Transverse colon (tissue), 4 donors: Measurements from ENCODE around the gene ATP6V0C. TPM values are rescaled to one million over a fixed set of nuclear protein-coding genes. Genes with fewer than 3 reads are reported as not detected.

Experiments
- DNase-seq: peaks from one replicate; pipeline ENCODE4 v3.0.0-alpha.2; 2019
- H3K27ac ChIP-seq, 4 donors: fragments of 200-600 bp; sonication (generic); 2 replicates each; pipeline ENCODE4 v1.5.1; 2016 to 2018; ENCODE audit warnings: inconsistent platforms in 4 of 4
- H3K27me3 ChIP-seq: fragments of 200-600 bp; sonication (generic); 2 replicates; pipeline ENCODE4 v1.5.1; 2017; ENCODE audit warnings: inconsistent platforms
- H3K36me3 ChIP-seq, 4 donors: fragments of 200-600 bp; sonication (generic); 2 replicates each; pipeline ENCODE4 v1.5.1; 2017 to 2019; ENCODE audit warnings: inconsistent platforms in 4 of 4
- H3K4me1 ChIP-seq, 4 donors: fragments of 200-600 bp; sonication (generic); 2 replicates each; pipeline ENCODE4 v1.5.1; 2017 to 2020; ENCODE audit warnings: inconsistent platforms in 4 of 4
- H3K4me3 ChIP-seq, 4 donors: fragments of 200-600 bp; sonication (generic); 1 replicate in 1 of 4; 2 replicates in 3 of 4; pipeline versions ENCODE4 v1.5.1 to v1.6.1; 2017 to 2019; ENCODE audit warnings: inconsistent platforms in 4 of 4
- H3K9me3 ChIP-seq, 2 donors: fragments of 200-600 bp; sonication (generic); 2 replicates each; pipeline ENCODE4 v1.5.1; 2017 to 2019; ENCODE audit warnings: inconsistent platforms in 2 of 2
- EP300 ChIP-seq: sonication (generic); formaldehyde crosslinking; IDR thresholded peaks from one replicate; pipeline ENCODE4 v1.6.1; 2017; ENCODE audit warnings: antibody characterized with exemption, low read depth
- POLR2A ChIP-seq: fragments of 450-650 bp; IDR thresholded peaks from one replicate; pipeline ENCODE4 v1.6.1; 2016; ENCODE audit warnings: antibody characterized with exemption, mild to moderate bottlenecking, moderate library complexity
- POLR2AphosphoS5 ChIP-seq, 3 donors: sonication (generic); formaldehyde crosslinking; IDR thresholded peaks; one replicate each; pipeline ENCODE4 v1.6.1; 2016; ENCODE audit warnings: antibody characterized with exemption in 3 of 3
- WGBS, 2 donors: methylation state at CpG; one replicate each; pipeline ENCODE4 v1.1.5; 2018; ENCODE audit warnings: low coverage in 1 of 2; 5-methylcytosine and 5-hydroxymethylcytosine counted together
- in situ Hi-C, 4 donors: fragments of 200-750 bp; cut with MboI; loops; one replicate each; pipeline versions ENCODE4 v1.15.0 to v1.15.1; 2017; ENCODE audit warnings: low sequenced_read_pairs in 3 of 4, low pct_ligation_motif_present in 1 of 4, low pct_unique_long_range_greater_than_20kb in 1 of 4
- intact Hi-C: fragments of 100-400 bp; cut with DNase I; formaldehyde crosslinking; loops from one replicate; pipeline ENCODE4 v1.15.1; 2023; ENCODE audit warnings: low total_unique reads
- total RNA-seq, 4 donors: library from RNA; depleted of rRNA; stranded (reverse); fragments of >200 nt; gene quantifications; one replicate each; pipeline ENCODE4 v1.1.0, GENCODE V29; 2016
- TF ChIP-seq, protein P1 (sequence below), 5 experiments: fragments of 200-600 bp in 3 of 5; fragments of 450-650 bp in 2 of 5; sonication (generic) in 3 of 5; IDR thresholded peaks; 1 replicate in 2 of 5; 2 replicates in 3 of 5; pipeline ENCODE4 v1.5.1; 2016 to 2017; ENCODE audit warnings: antibody characterized with exemption in 5 of 5, inconsistent platforms in 3 of 5, mild to moderate bottlenecking in 2 of 5, moderate library complexity in 1 of 5

Gene ATP6V0C
- total RNA-seq, 4 donors from 2014 or later = 101 to 237 (median 135) TPM

DNA sequence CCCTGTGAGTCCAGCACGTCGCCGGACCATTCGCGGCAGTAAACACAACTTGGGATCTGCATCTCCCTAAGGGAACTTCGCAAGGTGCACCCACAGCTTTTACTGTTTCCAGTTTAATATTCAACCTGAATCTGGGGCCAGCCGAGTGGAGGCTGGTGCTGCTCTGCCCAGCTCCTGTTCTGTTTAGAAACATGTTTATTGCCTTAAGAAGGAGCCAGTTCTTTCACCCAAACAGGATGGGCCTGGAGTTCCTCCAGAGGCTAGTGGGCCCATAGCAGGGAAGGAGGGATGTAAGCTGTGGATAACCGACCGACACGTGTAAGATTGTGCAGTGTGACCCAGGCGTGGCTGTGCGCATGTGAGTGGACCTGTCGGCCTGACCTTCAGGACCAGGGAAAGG lies 21.5 kb upstream of the ATP6V0C start:
- TF ChIP-seq, protein P1, sequence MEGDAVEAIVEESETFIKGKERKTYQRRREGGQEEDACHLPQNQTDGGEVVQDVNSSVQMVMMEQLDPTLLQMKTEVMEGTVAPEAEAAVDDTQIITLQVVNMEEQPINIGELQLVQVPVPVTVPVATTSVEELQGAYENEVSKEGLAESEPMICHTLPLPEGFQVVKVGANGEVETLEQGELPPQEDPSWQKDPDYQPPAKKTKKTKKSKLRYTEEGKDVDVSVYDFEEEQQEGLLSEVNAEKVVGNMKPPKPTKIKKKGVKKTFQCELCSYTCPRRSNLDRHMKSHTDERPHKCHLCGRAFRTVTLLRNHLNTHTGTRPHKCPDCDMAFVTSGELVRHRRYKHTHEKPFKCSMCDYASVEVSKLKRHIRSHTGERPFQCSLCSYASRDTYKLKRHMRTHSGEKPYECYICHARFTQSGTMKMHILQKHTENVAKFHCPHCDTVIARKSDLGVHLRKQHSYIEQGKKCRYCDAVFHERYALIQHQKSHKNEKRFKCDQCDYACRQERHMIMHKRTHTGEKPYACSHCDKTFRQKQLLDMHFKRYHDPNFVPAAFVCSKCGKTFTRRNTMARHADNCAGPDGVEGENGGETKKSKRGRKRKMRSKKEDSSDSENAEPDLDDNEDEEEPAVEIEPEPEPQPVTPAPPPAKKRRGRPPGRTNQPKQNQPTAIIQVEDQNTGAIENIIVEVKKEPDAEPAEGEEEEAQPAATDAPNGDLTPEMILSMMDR (IDR thresholded peaks at IDR 0.05) = no peak
- no peak for TF ChIP-seq EP300
- TF ChIP-seq POLR2AphosphoS5 (IDR thresholded peaks at IDR 0.05) = no peak
- no peak for TF ChIP-seq POLR2A
- Histone ChIP-seq H3K9me3 (no peaks in the 10 kb centered on the region), H3K36me3 (no peaks in the 10 kb centered on the region), H3K27ac (peak overlapping the region in 3 of 4 donors; percentile 15 to 50 (median 29)), H3K4me3 (no peak overlapping the region), H3K27me3 (no peaks in the 10 kb centered on the region), H3K4me1 (peaks cover 0 to 21% (median 5%) of the 10 kb centered on the region in 4 donors)
- peak; percentile 37 for DNase-seq
- 48 to 58% methylated on average over 6 to 13 of the region's 13 CpGs for WGBS, 2 donors
- in situ Hi-C loops (loop anchor here (10.0 to 25.0 kb wide), 4 partner anchors 57 to 330 kb away; partner anchors contain the start of genes ABCA3 (in 2 of the 4), CASKIN1 (in 1 of the 4) and TRAF7 (in 1 of the 4)), intact Hi-C loops (no loop called here)

DNA sequence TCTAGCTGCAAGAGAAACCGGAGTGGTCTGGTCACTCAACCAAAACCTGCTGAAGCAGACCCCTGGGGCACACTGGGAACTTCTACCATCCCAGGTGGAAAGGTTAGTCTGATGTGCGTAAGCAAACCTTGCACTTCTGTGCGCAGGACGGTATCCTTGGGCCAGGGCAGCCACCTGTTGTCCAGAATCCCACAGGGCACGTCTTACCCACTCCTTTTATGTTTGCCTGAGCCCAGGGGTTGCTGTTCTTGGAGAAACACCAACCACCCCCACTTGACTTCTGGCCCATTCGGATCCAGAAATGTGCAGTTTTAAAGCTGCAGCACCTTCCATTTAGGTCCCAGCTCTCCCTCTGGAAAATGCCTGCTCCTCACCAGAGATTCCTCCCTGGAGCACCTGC lies 20.1 kb upstream of the ATP6V0C start:
- no peak for DNase-seq
- Histone ChIP-seq H3K27me3 (no peaks in the 10 kb centered on the region), H3K4me1 (peaks cover 0 to 24% (median 5%) of the 10 kb centered on the region in 4 donors), H3K4me3 (no peak overlapping the region), H3K9me3 (no peaks in the 10 kb centered on the region), H3K27ac (no peak overlapping the region), H3K36me3 (no peaks in the 10 kb centered on the region)
- TF ChIP-seq, protein P1 (IDR thresholded peaks at IDR 0.05) = no peak
- TF ChIP-seq POLR2A (no peak), EP300 (no peak), POLR2AphosphoS5 (IDR thresholded peaks at IDR 0.05) (no peak)
- intact Hi-C loops = no loop called here
- WGBS, 2 donors = 90% methylated on average over 6 of the region's 6 CpGs; no CpG with 5 or more reads in 1 of the 2 donors
- in situ Hi-C loops = loop anchor here (10.0 to 25.0 kb wide), 4 partner anchors 59 to 331 kb away; partner anchors contain the start of genes ABCA3 (in 2 of the 4), CASKIN1 (in 1 of the 4) and TRAF7 (in 1 of the 4)

GRCh38 chr16:2494616-2495015 lies 19.1 kb upstream of the ATP6V0C start:
- in situ Hi-C loops (loop anchor here (10.0 to 25.0 kb wide), 4 partner anchors 60 to 332 kb away; partner anchors contain the start of genes ABCA3 (in 2 of the 4), CASKIN1 (in 1 of the 4) and TRAF7 (in 1 of the 4)), intact Hi-C loops (loop anchor here (5.0 kb wide), 1 partner anchor 152 kb away; the partner anchor contains the start of gene ABCA3)
- no peak for DNase-seq
- no peak overlapping the region for H3K4me3 ChIP-seq
- H3K4me1 ChIP-seq = peaks cover 0 to 24% (median 5%) of the 10 kb centered on the region in 4 donors
- H3K27ac ChIP-seq = no peak overlapping the region
- WGBS, 2 donors = 83 to 87% methylated on average over 1 to 5 of the region's 5 CpGs
- no peaks in the 10 kb centered on the region for H3K36me3 ChIP-seq
- H3K27me3 ChIP-seq = no peaks in the 10 kb centered on the region
- TF ChIP-seq EP300 = no peak
- no peak for TF ChIP-seq POLR2A
- TF ChIP-seq, protein P1 (IDR thresholded peaks at IDR 0.05) = no peak
- no peak for TF ChIP-seq POLR2AphosphoS5 (IDR thresholded peaks at IDR 0.05)
- no peaks in the 10 kb centered on the region for H3K9me3 ChIP-seq

- WGBS, 2 donors = 50 to 86% methylated on average over 1 to 5 of the region's 5 CpGs
- TF ChIP-seq POLR2A = no peak
- no peak for TF ChIP-seq EP300
- TF ChIP-seq, protein P1 (IDR thresholded peaks at IDR 0.05) = no peak
- no peak for TF ChIP-seq POLR2AphosphoS5 (IDR thresholded peaks at IDR 0.05)
- Histone ChIP-seq H3K27me3 (no peaks in the 10 kb centered on the region), H3K4me1 (peaks cover 0 to 24% (median 5%) of the 10 kb centered on the region in 4 donors), H3K27ac (no peak overlapping the region), H3K4me3 (no peak overlapping the region), H3K9me3 (no peaks in the 10 kb centered on the region), H3K36me3 (no peaks in the 10 kb centered on the region)
- intact Hi-C loops (loop anchor here (5.0 kb wide), 1 partner anchor 153 kb away; the partner anchor contains the start of gene ABCA3), in situ Hi-C loops (loop anchor here (10.0 to 25.0 kb wide), 4 partner anchors 60 to 333 kb away; partner anchors contain the start of genes ABCA3 (in 2 of the 4), CASKIN1 (in 1 of the 4) and TRAF7 (in 1 of the 4))
- DNase-seq = no peak
Measured at GRCh38 chr16:2495041-2495440, 18.7 kb upstream of the ATP6V0C start.
